H1 (cell line): ENCODE data around the gene NINJ2. TPM values are rescaled to one million over a fixed set of nuclear protein-coding genes. Genes with fewer than 3 reads are reported as not detected.

ENCODE experiments used
- CTCF ChIA-PET: fragments of 300-600 bp; sonication (Branson Sonifier 250); formaldehyde crosslinking; loops from one replicate; lab custom pipeline; 2021; ENCODE audit not compliant: partially characterized antibody; lab: Charles Lee
- POLR2A ChIA-PET: fragments of 300-600 bp; sonication (Branson Sonifier 250); formaldehyde crosslinking; loops from one replicate; lab custom pipeline; 2021; ENCODE audit warnings: inconsistent platforms; ENCODE audit not compliant: partially characterized antibody; lab: Charles Lee
- DNase-seq, 2 experiments: peaks; one replicate each; pipeline versions ENCODE4 v3.0.0 to v3.0.0-alpha.2; 2010 to 2022; ENCODE audit warnings: low spot score in 2 of 2, low read depth in 1 of 2, mixed read lengths in 1 of 2
- FAIRE-seq: peaks from 2 replicates; lab custom pipeline; 2011; peaks lifted over from hg19 to GRCh38; lab: Jason Lieb, UNC
- H2AFZ ChIP-seq: 2 replicates; pipeline ENCODE4 v1.8.1; 2012; ENCODE audit warnings: low read length, inconsistent platforms
- H2AK5ac ChIP-seq: 2 replicates; pipeline ENCODE4 v1.6.1; 2013; ENCODE audit warnings: low read depth, low read length
- H2BK120ac ChIP-seq: replicated peaks from 2 replicates; pipeline ENCODE3; 2013; ENCODE audit warnings: low read depth, low read length, inconsistent platforms
- H2BK12ac ChIP-seq: 2 replicates; pipeline ENCODE4 v1.6.1; 2013; ENCODE audit warnings: low read depth, low read length
- H2BK15ac ChIP-seq: 2 replicates; pipeline ENCODE4 v1.6.1; 2013; ENCODE audit warnings: low read length
- H2BK20ac ChIP-seq: 2 replicates; pipeline ENCODE4 v1.6.1; 2013; ENCODE audit warnings: low read length
- H2BK5ac ChIP-seq: 2 replicates; pipeline ENCODE4 v1.6.1; 2013; ENCODE audit warnings: low read depth, low read length
- H3K14ac ChIP-seq: 2 replicates; pipeline ENCODE4 v1.6.1; 2013; ENCODE audit warnings: inconsistent platforms; ENCODE audit not compliant: insufficient read length
- H3K18ac ChIP-seq: 2 replicates; pipeline ENCODE4 v1.6.1; 2013; ENCODE audit warnings: low read length; ENCODE audit errors: extremely low read depth
- H3K23ac ChIP-seq: 2 replicates; pipeline ENCODE4 v1.6.1; 2013; ENCODE audit warnings: inconsistent platforms; ENCODE audit not compliant: insufficient read length
- H3K23me2 ChIP-seq: 2 replicates; pipeline ENCODE4 v1.6.1; 2013; ENCODE audit warnings: low read depth, low read length
- H3K27ac ChIP-seq: 2 replicates; pipeline ENCODE4 v1.6.1; 2011; ENCODE audit warnings: low read depth, low read length, inconsistent platforms
- H3K27me3 ChIP-seq, 4 experiments: replicated peaks in 1 of 4; 1 replicate in 1 of 4; 2 replicates in 3 of 4; pipeline versions ENCODE4 v1.6.1 to v1.8.1; 2011 to 2013; ENCODE audit warnings: low read length in 3 of 4, mild to moderate bottlenecking in 3 of 4, inconsistent platforms in 2 of 4, mixed read lengths in 2 of 4, moderate library complexity in 1 of 4; ENCODE audit not compliant: control insufficient read depth in 3 of 4, insufficient read depth in 3 of 4; ENCODE audit errors: extremely low read depth in 1 of 4
- H3K36me3 ChIP-seq, 4 experiments: 2 replicates each; pipeline versions ENCODE4 v1.6.1 to v1.8.1; 2011 to 2013; ENCODE audit warnings: mild to moderate bottlenecking in 4 of 4, low read length in 3 of 4, moderate library complexity in 2 of 4, control low read depth in 1 of 4, inconsistent platforms in 1 of 4; ENCODE audit not compliant: insufficient read depth in 4 of 4, control insufficient read depth in 2 of 4
- H3K4ac ChIP-seq: replicated peaks from 2 replicates; pipeline ENCODE3; 2013; ENCODE audit warnings: low read length, low read depth, mixed read lengths, inconsistent platforms; ENCODE audit not compliant: insufficient read length
- H3K4me1 ChIP-seq, 4 experiments: replicated peaks in 1 of 4; 1 replicate in 1 of 4; 2 replicates in 3 of 4; pipeline versions ENCODE4 v1.6.1 to v1.8.1; 2011 to 2013; ENCODE audit warnings: low read length in 3 of 4, inconsistent platforms in 2 of 4, mixed read lengths in 1 of 4; ENCODE audit not compliant: insufficient read depth in 4 of 4, control insufficient read depth in 3 of 4
- H3K4me2 ChIP-seq, 2 experiments: 2 replicates each; pipeline versions ENCODE4 v1.6.1 to v1.8.1; 2011 to 2013; ENCODE audit warnings: low read depth in 2 of 2, low read length in 2 of 2, control low read depth in 1 of 2, inconsistent platforms in 1 of 2, mild to moderate bottlenecking in 1 of 2; ENCODE audit not compliant: insufficient read depth in 1 of 2
- H3K4me3 ChIP-seq, 4 experiments: fragments of 200-600, 300-600 bp in 1 of 4; sonication (generic), shearing (Covaris generic), sonication (Bioruptor Twin) in 1 of 4; 2 replicates each; pipeline versions ENCODE4 v1.5.1 to v1.8.1; 2011 to 2016; ENCODE audit warnings: low read length in 4 of 4, low read depth in 3 of 4, control low read depth in 2 of 4, inconsistent platforms in 2 of 4, mild to moderate bottlenecking in 2 of 4, mixed read lengths in 1 of 4, moderate library complexity in 1 of 4; ENCODE audit not compliant: insufficient read depth in 2 of 4; ENCODE audit errors: extremely low read depth in 1 of 4
- H3K56ac ChIP-seq: replicated peaks from 2 replicates; pipeline ENCODE3; 2013; ENCODE audit warnings: low read depth, mild to moderate bottlenecking, mixed read lengths, low read length, inconsistent platforms; ENCODE audit not compliant: insufficient read length
- H3K79me1 ChIP-seq: 2 replicates; pipeline ENCODE4 v1.6.1; 2013; ENCODE audit warnings: low read depth, low read length, control low read depth
- H3K79me2 ChIP-seq, 2 experiments: 2 replicates each; pipeline versions ENCODE4 v1.6.1 to v1.8.1; 2012 to 2013; ENCODE audit warnings: low read length in 2 of 2, mild to moderate bottlenecking in 2 of 2, inconsistent platforms in 1 of 2; ENCODE audit not compliant: insufficient read depth in 2 of 2, control insufficient read depth in 1 of 2
- H3K9ac ChIP-seq, 4 experiments: replicated peaks in 1 of 4; 1 replicate in 1 of 4; 2 replicates in 3 of 4; pipeline versions ENCODE4 v1.6.1 to v1.8.1; 2011 to 2013; ENCODE audit warnings: low read depth in 3 of 4, low read length in 3 of 4, control low read depth in 2 of 4, mild to moderate bottlenecking in 2 of 4, moderate library complexity in 2 of 4, inconsistent platforms in 1 of 4; ENCODE audit errors: extremely low read depth in 1 of 4
- H3K9me3 ChIP-seq, 2 experiments: 2 replicates each; pipeline versions ENCODE4 v1.6.1 to v1.8.1; 2012 to 2013; ENCODE audit warnings: mild to moderate bottlenecking in 2 of 2, moderate library complexity in 2 of 2, control low read depth in 1 of 2, inconsistent platforms in 1 of 2, low read depth in 1 of 2, low read length in 1 of 2, mixed read lengths in 1 of 2; ENCODE audit not compliant: insufficient read depth in 2 of 2
- H4K20me1 ChIP-seq, 2 experiments: replicated peaks in 1 of 2; 2 replicates each; pipeline versions ENCODE3 to v1.8.1; 2011 to 2013; ENCODE audit warnings: inconsistent platforms in 2 of 2, low read length in 2 of 2, mild to moderate bottlenecking in 1 of 2; ENCODE audit not compliant: insufficient read depth in 2 of 2, control insufficient read depth in 1 of 2
- H4K5ac ChIP-seq: 2 replicates; pipeline ENCODE4 v1.6.1; 2013; ENCODE audit warnings: low read length, low read depth, mixed read lengths, inconsistent platforms; ENCODE audit not compliant: insufficient read length
- H4K8ac ChIP-seq: 2 replicates; pipeline ENCODE4 v1.8.0; 2013; ENCODE audit warnings: mild to moderate bottlenecking, moderate library complexity, low read length, inconsistent platforms; ENCODE audit not compliant: insufficient read depth; ENCODE audit errors: extremely low read depth
- H4K91ac ChIP-seq: replicated peaks from 2 replicates; pipeline ENCODE3; 2013; ENCODE audit warnings: low read length, mixed read lengths, inconsistent platforms; ENCODE audit not compliant: insufficient read length
- CREB1 ChIP-seq: IDR thresholded peaks from 2 replicates; pipeline ENCODE4 v1.6.1; 2012; ENCODE audit warnings: inconsistent platforms
- RBBP5 ChIP-seq: IDR thresholded peaks from 2 replicates; pipeline ENCODE4 v1.7.1; 2012; ENCODE audit warnings: low read depth, mild to moderate bottlenecking, inconsistent platforms, low read length, moderate library complexity, borderline replicate concordance
- TBP ChIP-seq: IDR thresholded peaks from 2 replicates; pipeline ENCODE4 v1.6.1; 2011; ENCODE audit warnings: low read depth, low read length, improper control_type of control experiment
- WGBS, 2 experiments: shearing (Covaris generic) in 1 of 2; methylation state at CpG; one replicate each; pipeline versions ENCODE4 v1.1.6 to v1.1.7; 2013 to 2015; ENCODE audit warnings: low lambda C conversion rate in 2 of 2, mixed read lengths in 2 of 2, inconsistent platforms in 1 of 2, low coverage in 1 of 2, missing lambda C conversion rate in 1 of 2; ENCODE audit not compliant: insufficient replicate concordance in 2 of 2, insufficient coverage in 1 of 2, insufficient read length in 1 of 2; ENCODE audit errors: extremely low coverage in 1 of 2, missing lambda C conversion rate in 1 of 2; 5-methylcytosine and 5-hydroxymethylcytosine counted together
- polyA plus RNA-seq, 7 experiments: library from polyadenylated mRNA; depleted of rRNA in 3 of 7; stranded (reverse) in 5 of 7; unstranded in 2 of 7; fragments of >200 nt in 5 of 7; fragments of 200-250 nt in 2 of 7; gene quantifications; 1 replicate in 5 of 7; 2 replicates in 1 of 7; 4 replicates in 1 of 7; pipeline versions ENCODE4 v1.2.1 to v1.2.3, GENCODE V29; 2011 to 2013; ENCODE audit warnings: missing spikeins in 2 of 7, mixed read lengths in 2 of 7
- total RNA-seq: library from RNA; stranded (reverse); fragmentation: NEBNext Ultra II Directional; extraction: Animal tissue kit (Norgen Biotek cat#: 25700); gene quantifications from 2 replicates; pipeline ENCODE4 v1.2.1, GENCODE V29; 2021

The NINJ2 gene
- total and polyA plus RNA-seq, 2 of the 8 experiments (the other 6 are each of a cell fraction or from before 2014, with no cell fraction given) = 1.4 TPM; not detected in 1

- H3K27me3 ChIP-seq = no peaks in the 10 kb centered on the region
- CTCF ChIA-PET = interaction anchor here (1.0 to 5.1 kb wide), 11 partner anchors 8 to 90 kb away, joined by 3 to 25 read pairs (median 4); no protein-coding TSS in a partner anchor
- no peaks in the 10 kb centered on the region; a peak in 1 of 7 replicates for H3K4me1 ChIP-seq
- no peaks in the 10 kb centered on the region for H3K79me2 ChIP-seq
- no peak overlapping the region for H3K18ac ChIP-seq
- no peak overlapping the region for H3K4me3 ChIP-seq
- no peak overlapping the region for H4K8ac ChIP-seq
- no peaks in the 10 kb centered on the region for H3K79me1 ChIP-seq
- H4K20me1 ChIP-seq = no peaks in the 10 kb centered on the region
- H2BK20ac ChIP-seq = no peak overlapping the region
- no peaks in the 10 kb centered on the region for H3K23me2 ChIP-seq
- no peak overlapping the region for H2BK120ac ChIP-seq
- H2AK5ac ChIP-seq = no peak overlapping the region
- no peak overlapping the region for H2BK15ac ChIP-seq
- no peak overlapping the region for H3K4me2 ChIP-seq
- no peak overlapping the region for H3K9ac ChIP-seq
- WGBS, 2 experiments = 91% methylated on average over 9 of the region's 9 CpGs; no CpG with 5 or more reads in 1 of the 2 experiments
- H3K4ac ChIP-seq = no peak overlapping the region
- H2AFZ ChIP-seq = no peak overlapping the region
- no peak overlapping the region for H3K27ac ChIP-seq
- no peaks in the 10 kb centered on the region for H3K36me3 ChIP-seq
- no peak overlapping the region for H2BK12ac ChIP-seq
- POLR2A ChIA-PET = no interaction called here
- DNase-seq = no peak
- no peak overlapping the region for H2BK5ac ChIP-seq
- H3K9me3 ChIP-seq = peaks cover 10 to 15% of the 10 kb centered on the region in 2 experiments; a peak in 3 of 4 replicates
- H3K56ac ChIP-seq = no peak overlapping the region
- no peak overlapping the region for H4K91ac ChIP-seq
- H3K14ac ChIP-seq = no peak overlapping the region
- FAIRE-seq = no peak
- H4K5ac ChIP-seq = no peak overlapping the region
- no peak overlapping the region for H3K23ac ChIP-seq
- TF ChIP-seq TBP (no peak), RBBP5 (no peak), CREB1 (no peak)
These were observed 130.2 kb downstream of the NINJ2 start for GRCh38 chr12:532908-533565.
